Smooth muscle cell (in vitro differentiated cells): ENCODE measurements around the gene CYP21A2. TPM values are rescaled to one million over a fixed set of nuclear protein-coding genes. Genes with fewer than 3 reads are reported as not detected.
"Not testable (repeated sequence)": the region's sequence is repeated elsewhere in the genome, so short reads cannot be mapped to it uniquely, and the experiment has no call there.

Source experiments
- DNase-seq: peaks from one replicate; lab custom pipeline; 2025; ENCODE audit not compliant: unreplicated experiment; lab: John Stamatoyannopoulos, UW
- H2AFZ ChIP-seq: fragments of 200-600 bp; sonication (generic); 2 replicates; pipeline ENCODE4 v1.6.0; 2016; ENCODE audit warnings: antibody characterized with exemption, low read depth, mild to moderate bottlenecking
- H3F3A ChIP-seq: fragments of 200-600 bp; sonication (generic); 2 replicates; pipeline ENCODE4 v1.6.0; 2017; ENCODE audit warnings: antibody characterized with exemption, low read depth
- H3K27ac ChIP-seq: fragments of 200-600 bp; sonication (generic); 2 replicates; pipeline ENCODE4 v1.5.1; 2016; ENCODE audit warnings: low read depth, mild to moderate bottlenecking
- H3K27me3 ChIP-seq: fragments of 200-600 bp; sonication (generic); 2 replicates; pipeline ENCODE4 v1.6.1; 2016; ENCODE audit warnings: low read depth, mild to moderate bottlenecking
- H3K36me3 ChIP-seq: fragments of 200-600 bp; sonication (generic); 2 replicates; pipeline ENCODE4 v1.5.1; 2016; ENCODE audit warnings: low read depth
- H3K4me1 ChIP-seq: fragments of 200-600 bp; sonication (generic); 2 replicates; pipeline ENCODE4 v1.5.1; 2016; ENCODE audit warnings: low read depth
- H3K4me2 ChIP-seq: fragments of 200-600 bp; sonication (generic); 2 replicates; pipeline ENCODE4 v1.6.0; 2016; ENCODE audit warnings: mild to moderate bottlenecking
- H3K4me3 ChIP-seq: fragments of 200-600 bp; sonication (generic); 2 replicates; pipeline ENCODE4 v1.5.1; 2016; ENCODE audit warnings: mild to moderate bottlenecking
- H3K79me2 ChIP-seq: fragments of 200-600 bp; sonication (generic); 2 replicates; pipeline ENCODE4 v1.6.0; 2016; ENCODE audit warnings: low read depth, mild to moderate bottlenecking
- H3K9ac ChIP-seq: fragments of 200-600 bp; sonication (generic); 2 replicates; pipeline ENCODE4 v1.6.0; 2016; ENCODE audit warnings: low read depth
- H3K9me3 ChIP-seq: fragments of 200-600 bp; sonication (generic); replicated peaks from 2 replicates; pipeline ENCODE4 v1.5.1; 2016; ENCODE audit warnings: low read depth
- H4K20me1 ChIP-seq: fragments of 200-600 bp; sonication (generic); 2 replicates; pipeline ENCODE4 v1.6.0; 2016; ENCODE audit warnings: low read depth
- WGBS: methylation state at CpG from one replicate; pipeline ENCODE4 v1.1.7; 2016; ENCODE audit warnings: low lambda C conversion rate; 5-methylcytosine and 5-hydroxymethylcytosine counted together
- polyA plus RNA-seq: library from polyadenylated mRNA; unstranded; fragments of >200 nt; fragmentation: Nextera tagmentation; extraction: Ambion mirVana; gene quantifications from 2 replicates; pipeline ENCODE4 v1.2.1, GENCODE V29; 2016
- total RNA-seq: library from RNA; depleted of rRNA; stranded (reverse); fragments of >200 nt; gene quantifications from 2 replicates; pipeline ENCODE4 v1.2.3, GENCODE V29; 2014

CYP21A2 gene
- total and polyA plus RNA-seq, 2 experiments from 2014 or later: not detected

- not testable (repeated sequence) for H3K27me3 ChIP-seq, H3K27ac ChIP-seq, H3K9ac ChIP-seq, H3K9me3 ChIP-seq, H3K4me1 ChIP-seq, H3K4me3 ChIP-seq, DNase-seq, H3F3A ChIP-seq, H4K20me1 ChIP-seq, H3K79me2 ChIP-seq, H3K4me2 ChIP-seq, H2AFZ ChIP-seq, H3K36me3 ChIP-seq
- WGBS: no CpG with 5 or more reads among the region's 5 CpGs
Observed at GRCh38 chr6:32013738-32014137, 24.5 kb upstream of the CYP21A2 start.

DNA sequence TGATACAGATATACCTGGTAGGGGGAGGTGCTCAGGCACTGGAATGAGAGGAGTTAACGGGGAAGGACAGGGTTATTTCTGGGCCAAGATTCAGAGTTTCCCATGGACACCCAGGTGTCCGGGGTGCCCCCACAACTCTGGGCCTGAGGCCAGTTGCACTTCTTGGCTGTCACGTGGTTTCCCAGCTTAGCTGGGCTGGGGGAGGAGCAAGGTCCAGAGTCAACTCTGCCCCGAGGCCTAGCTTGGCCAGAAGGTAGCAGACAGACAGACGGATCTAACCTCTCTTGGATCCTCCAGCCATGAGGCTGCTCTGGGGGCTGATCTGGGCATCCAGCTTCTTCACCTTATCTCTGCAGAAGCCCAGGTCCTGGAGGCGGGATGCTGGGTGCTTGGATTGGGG, 23.7 kb upstream of the CYP21A2 start, which contains the start of gene C4B:
C4B (plus strand) TSS at position 249 of the 400 bp plus-strand sequence; CDS start at position 300, 51 bp downstream.
- H3K9me3 ChIP-seq, H3K27ac ChIP-seq, H3K4me3 ChIP-seq, H4K20me1 ChIP-seq, H3K27me3 ChIP-seq, DNase-seq, H3K79me2 ChIP-seq, H3K9ac ChIP-seq, H2AFZ ChIP-seq, H3K4me1 ChIP-seq, H3F3A ChIP-seq, H3K36me3 ChIP-seq, H3K4me2 ChIP-seq: not testable (repeated sequence)
- WGBS: no CpG with 5 or more reads among the region's 6 CpGs

DNA sequence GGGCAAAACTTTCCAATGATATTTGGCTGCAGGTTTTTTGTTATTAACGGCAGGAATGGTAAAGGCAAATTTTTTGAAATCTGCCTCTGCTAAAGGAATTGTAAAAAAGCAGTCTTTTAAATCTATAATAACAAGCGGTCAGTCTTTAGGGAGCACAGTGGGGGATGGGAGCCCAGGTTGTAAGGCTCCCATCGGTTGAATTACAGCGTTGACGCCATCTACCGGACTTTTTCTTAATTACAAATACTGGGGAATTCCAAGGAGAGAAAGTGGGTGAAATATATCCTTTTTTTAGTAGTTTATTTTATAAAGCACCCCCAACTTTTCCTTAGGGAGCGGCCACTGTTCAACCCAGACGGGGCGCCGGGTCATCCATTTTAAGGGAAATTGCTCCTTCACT, 16.1 kb upstream of the CYP21A2 start:
- not testable (repeated sequence) for H3K9ac ChIP-seq, H3K27ac ChIP-seq, DNase-seq, H3K4me2 ChIP-seq, H3K79me2 ChIP-seq, H3K9me3 ChIP-seq, H2AFZ ChIP-seq, H4K20me1 ChIP-seq, H3K4me3 ChIP-seq, H3F3A ChIP-seq, H3K27me3 ChIP-seq, H3K36me3 ChIP-seq, H3K4me1 ChIP-seq
- no CpG with 5 or more reads among the region's 10 CpGs for WGBS

DNA sequence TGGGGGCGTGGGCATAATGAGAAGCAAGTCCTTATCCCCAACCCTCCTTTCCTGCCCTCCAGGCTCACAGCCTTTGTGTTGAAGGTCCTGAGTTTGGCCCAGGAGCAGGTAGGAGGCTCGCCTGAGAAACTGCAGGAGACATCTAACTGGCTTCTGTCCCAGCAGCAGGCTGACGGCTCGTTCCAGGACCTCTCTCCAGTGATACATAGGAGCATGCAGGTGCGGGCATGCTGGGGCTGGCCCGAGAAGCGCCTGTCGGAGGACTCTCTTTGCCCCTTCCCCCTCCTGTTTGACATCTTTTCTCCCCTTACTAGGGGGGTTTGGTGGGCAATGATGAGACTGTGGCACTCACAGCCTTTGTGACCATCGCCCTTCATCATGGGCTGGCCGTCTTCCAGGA, 9.6 kb upstream of the CYP21A2 start:
- H3F3A ChIP-seq, H3K27me3 ChIP-seq, H3K4me2 ChIP-seq, H3K9ac ChIP-seq, H3K4me1 ChIP-seq, H2AFZ ChIP-seq, H3K9me3 ChIP-seq, H3K79me2 ChIP-seq, H3K4me3 ChIP-seq, H3K27ac ChIP-seq, H3K36me3 ChIP-seq, H4K20me1 ChIP-seq, DNase-seq: not testable (repeated sequence)
- WGBS: 89% methylated on average over 7 of the region's 10 CpGs

DNA sequence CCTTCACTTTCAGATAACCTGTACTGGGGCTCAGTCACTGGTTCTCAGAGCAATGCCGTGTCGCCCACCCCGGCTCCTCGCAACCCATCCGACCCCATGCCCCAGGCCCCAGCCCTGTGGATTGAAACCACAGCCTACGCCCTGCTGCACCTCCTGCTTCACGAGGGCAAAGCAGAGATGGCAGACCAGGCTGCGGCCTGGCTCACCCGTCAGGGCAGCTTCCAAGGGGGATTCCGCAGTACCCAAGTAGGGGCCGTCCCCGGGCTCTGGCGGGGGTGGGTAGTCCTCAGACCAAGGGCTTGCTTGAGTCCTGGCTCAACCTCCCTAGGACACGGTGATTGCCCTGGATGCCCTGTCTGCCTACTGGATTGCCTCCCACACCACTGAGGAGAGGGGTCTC, 8.7 kb upstream of the CYP21A2 start:
- not testable (repeated sequence) for H4K20me1 ChIP-seq, DNase-seq, H2AFZ ChIP-seq, H3K4me2 ChIP-seq, H3K27me3 ChIP-seq, H3K4me3 ChIP-seq, H3F3A ChIP-seq, H3K27ac ChIP-seq, H3K9me3 ChIP-seq, H3K36me3 ChIP-seq, H3K9ac ChIP-seq, H3K79me2 ChIP-seq, H3K4me1 ChIP-seq
- 97% methylated on average over 6 of the region's 14 CpGs for WGBS

DNA sequence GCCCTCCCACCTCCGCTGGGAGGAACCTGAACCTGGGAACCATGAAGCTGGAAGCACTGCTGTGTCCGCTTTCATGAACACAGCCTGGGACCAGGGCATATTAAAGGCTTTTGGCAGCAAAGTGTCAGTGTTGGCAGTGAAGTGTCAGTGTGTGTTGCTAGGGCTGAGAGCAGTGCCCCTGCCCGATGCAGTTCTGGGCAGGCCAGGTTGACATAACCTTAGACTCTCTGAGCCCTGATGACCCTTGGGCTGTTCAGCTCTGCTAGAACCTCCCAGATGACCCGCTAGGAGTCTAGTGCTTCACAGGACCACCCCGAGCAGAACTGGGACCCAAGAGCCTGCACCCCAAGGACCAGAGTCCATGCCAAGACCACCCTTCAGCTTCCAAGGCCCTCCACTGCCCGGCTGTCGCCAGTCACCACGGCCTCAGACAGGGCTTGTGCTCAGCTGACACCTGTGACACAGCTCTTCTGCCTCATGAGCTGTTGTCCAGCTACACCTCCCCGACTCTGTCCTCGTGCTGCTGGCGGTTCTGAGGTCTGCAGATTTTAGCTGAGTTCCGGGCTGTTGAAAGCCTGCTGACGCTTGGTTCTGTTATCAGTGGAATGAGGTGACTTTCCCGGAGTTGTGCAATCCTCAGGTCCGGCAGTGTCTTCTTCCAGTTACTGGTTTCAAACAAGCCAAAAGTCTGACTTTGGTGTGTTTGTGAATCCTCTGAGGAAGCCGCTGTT, 2.8 kb upstream of the CYP21A2 start:
- no CpG with 5 or more reads among the region's 16 CpGs for WGBS

GRCh38 chr6:32037136-32037535, 1.1 kb upstream of the CYP21A2 start:
- H3K4me1 ChIP-seq, H4K20me1 ChIP-seq, H3K27ac ChIP-seq, H3K9ac ChIP-seq, H3K79me2 ChIP-seq, H3F3A ChIP-seq, H3K4me2 ChIP-seq, DNase-seq, H3K36me3 ChIP-seq, H3K4me3 ChIP-seq, H3K27me3 ChIP-seq, H3K9me3 ChIP-seq, H2AFZ ChIP-seq: not testable (repeated sequence)
- 92% methylated on average over 4 of the region's 5 CpGs for WGBS

More for the DNA sequence above, 2.8 kb upstream of the CYP21A2 start:
- H3K4me2 ChIP-seq, H3K79me2 ChIP-seq, H2AFZ ChIP-seq, H3K4me3 ChIP-seq, H3F3A ChIP-seq, H3K27me3 ChIP-seq, H3K9ac ChIP-seq, H3K36me3 ChIP-seq, H3K27ac ChIP-seq, H3K9me3 ChIP-seq, H4K20me1 ChIP-seq, DNase-seq, H3K4me1 ChIP-seq: not testable (repeated sequence)

DNA sequence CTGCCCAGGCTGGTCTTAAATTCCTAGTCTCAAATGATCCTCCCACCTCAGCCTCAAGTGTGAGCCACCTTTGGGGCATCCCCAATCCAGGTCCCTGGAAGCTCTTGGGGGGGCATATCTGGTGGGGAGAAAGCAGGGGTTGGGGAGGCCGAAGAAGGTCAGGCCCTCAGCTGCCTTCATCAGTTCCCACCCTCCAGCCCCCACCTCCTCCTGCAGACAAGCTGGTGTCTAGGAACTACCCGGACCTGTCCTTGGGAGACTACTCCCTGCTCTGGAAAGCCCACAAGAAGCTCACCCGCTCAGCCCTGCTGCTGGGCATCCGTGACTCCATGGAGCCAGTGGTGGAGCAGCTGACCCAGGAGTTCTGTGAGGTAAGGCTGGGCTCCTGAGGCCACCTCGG, 663 bp downstream of the CYP21A2 start:
- H3K9me3 ChIP-seq, H3K9ac ChIP-seq, H3F3A ChIP-seq, H3K4me1 ChIP-seq, H2AFZ ChIP-seq, H3K27me3 ChIP-seq, H3K27ac ChIP-seq, H3K36me3 ChIP-seq, H3K79me2 ChIP-seq, H4K20me1 ChIP-seq, H3K4me2 ChIP-seq, H3K4me3 ChIP-seq, DNase-seq: not testable (repeated sequence)
- WGBS: 100% methylated on average over 1 of the region's 5 CpGs
